ENCODE measurements around the gene HNMT.

DNA sequence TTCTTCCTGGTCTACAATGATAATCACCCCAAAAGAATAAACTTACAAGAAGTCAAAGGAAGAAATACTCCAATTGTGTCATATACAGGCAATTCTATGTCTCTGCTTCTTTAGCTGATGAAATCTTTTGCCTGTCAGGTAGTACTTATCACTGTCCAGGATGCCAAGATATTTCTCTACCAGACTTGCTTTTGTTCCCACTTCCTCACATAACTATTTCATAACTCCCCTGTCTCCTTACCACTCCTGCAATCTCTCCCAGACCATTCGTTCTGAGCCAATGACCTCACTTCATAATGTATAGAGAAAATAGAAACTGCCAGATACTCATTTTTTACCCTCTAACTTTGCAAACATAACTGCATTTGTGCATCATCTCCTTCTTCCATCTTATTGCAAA lies 39.1 kb downstream of the HNMT start:
- TF ChIP-seq, protein P1, sequence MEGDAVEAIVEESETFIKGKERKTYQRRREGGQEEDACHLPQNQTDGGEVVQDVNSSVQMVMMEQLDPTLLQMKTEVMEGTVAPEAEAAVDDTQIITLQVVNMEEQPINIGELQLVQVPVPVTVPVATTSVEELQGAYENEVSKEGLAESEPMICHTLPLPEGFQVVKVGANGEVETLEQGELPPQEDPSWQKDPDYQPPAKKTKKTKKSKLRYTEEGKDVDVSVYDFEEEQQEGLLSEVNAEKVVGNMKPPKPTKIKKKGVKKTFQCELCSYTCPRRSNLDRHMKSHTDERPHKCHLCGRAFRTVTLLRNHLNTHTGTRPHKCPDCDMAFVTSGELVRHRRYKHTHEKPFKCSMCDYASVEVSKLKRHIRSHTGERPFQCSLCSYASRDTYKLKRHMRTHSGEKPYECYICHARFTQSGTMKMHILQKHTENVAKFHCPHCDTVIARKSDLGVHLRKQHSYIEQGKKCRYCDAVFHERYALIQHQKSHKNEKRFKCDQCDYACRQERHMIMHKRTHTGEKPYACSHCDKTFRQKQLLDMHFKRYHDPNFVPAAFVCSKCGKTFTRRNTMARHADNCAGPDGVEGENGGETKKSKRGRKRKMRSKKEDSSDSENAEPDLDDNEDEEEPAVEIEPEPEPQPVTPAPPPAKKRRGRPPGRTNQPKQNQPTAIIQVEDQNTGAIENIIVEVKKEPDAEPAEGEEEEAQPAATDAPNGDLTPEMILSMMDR (IDR thresholded peaks at IDR 0.05): no peak
- TF ChIP-seq, protein P2, sequence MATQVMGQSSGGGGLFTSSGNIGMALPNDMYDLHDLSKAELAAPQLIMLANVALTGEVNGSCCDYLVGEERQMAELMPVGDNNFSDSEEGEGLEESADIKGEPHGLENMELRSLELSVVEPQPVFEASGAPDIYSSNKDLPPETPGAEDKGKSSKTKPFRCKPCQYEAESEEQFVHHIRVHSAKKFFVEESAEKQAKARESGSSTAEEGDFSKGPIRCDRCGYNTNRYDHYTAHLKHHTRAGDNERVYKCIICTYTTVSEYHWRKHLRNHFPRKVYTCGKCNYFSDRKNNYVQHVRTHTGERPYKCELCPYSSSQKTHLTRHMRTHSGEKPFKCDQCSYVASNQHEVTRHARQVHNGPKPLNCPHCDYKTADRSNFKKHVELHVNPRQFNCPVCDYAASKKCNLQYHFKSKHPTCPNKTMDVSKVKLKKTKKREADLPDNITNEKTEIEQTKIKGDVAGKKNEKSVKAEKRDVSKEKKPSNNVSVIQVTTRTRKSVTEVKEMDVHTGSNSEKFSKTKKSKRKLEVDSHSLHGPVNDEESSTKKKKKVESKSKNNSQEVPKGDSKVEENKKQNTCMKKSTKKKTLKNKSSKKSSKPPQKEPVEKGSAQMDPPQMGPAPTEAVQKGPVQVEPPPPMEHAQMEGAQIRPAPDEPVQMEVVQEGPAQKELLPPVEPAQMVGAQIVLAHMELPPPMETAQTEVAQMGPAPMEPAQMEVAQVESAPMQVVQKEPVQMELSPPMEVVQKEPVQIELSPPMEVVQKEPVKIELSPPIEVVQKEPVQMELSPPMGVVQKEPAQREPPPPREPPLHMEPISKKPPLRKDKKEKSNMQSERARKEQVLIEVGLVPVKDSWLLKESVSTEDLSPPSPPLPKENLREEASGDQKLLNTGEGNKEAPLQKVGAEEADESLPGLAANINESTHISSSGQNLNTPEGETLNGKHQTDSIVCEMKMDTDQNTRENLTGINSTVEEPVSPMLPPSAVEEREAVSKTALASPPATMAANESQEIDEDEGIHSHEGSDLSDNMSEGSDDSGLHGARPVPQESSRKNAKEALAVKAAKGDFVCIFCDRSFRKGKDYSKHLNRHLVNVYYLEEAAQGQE (IDR thresholded peaks at IDR 0.05; ENCODE audit: insufficient read depth in 1 of 2, low read depth in 2 of 2, low read length in 1 of 2): no peak
- TF ChIP-seq POLR2AphosphoS5 (IDR thresholded peaks at IDR 0.05; ENCODE audit: low read depth, low read length): no peak
